Left lung (tissue), 10 donors: ENCODE data around the gene RHBDL1. TPM values are rescaled to one million over a fixed set of nuclear protein-coding genes. Genes with fewer than 3 reads are reported as not detected.

Experiments used
- ATAC-seq: fragments of 200-7000 bp; cut with Tn5 transposase; one replicate; pipeline ENCODE4 v1.9.1; 2020; ENCODE audit warnings: moderate library complexity
- DNase-seq, 4 donors: peaks; one replicate each; pipeline ENCODE4 v3.0.0-alpha.2; 2013 to 2020
- H3K27ac ChIP-seq, 2 donors: fragments of 200-600 bp; sonication (generic) in 1 of 2; one replicate each; pipeline versions ENCODE4 v1.5.0 to v1.8.0; 2020 to 2021
- H3K27me3 ChIP-seq, 2 donors: fragments of 200-600 bp; sonication (generic) in 1 of 2; one replicate each; pipeline versions ENCODE4 v1.5.0 to v1.8.0; 2020 to 2021
- H3K36me3 ChIP-seq, 2 donors: fragments of 200-600 bp; sonication (generic) in 1 of 2; one replicate each; pipeline versions ENCODE4 v1.5.0 to v1.8.0; 2020 to 2021
- H3K4me1 ChIP-seq, 2 donors: fragments of 200-600 bp; one replicate each; pipeline ENCODE4 v1.8.0; 2021
- H3K4me3 ChIP-seq, 2 donors: fragments of 200-600 bp; sonication (generic) in 1 of 2; one replicate each; pipeline versions ENCODE4 v1.5.0 to v1.8.0; 2020 to 2021; ENCODE audit warnings: mild to moderate bottlenecking in 1 of 2
- H3K9me3 ChIP-seq, 2 donors: fragments of 200-600 bp; sonication (generic) in 1 of 2; one replicate each; pipeline versions ENCODE4 v1.5.0 to v1.8.0; 2020 to 2021
- intact Hi-C, 2 donors: fragments of 100-400 bp; cut with DNase I; formaldehyde crosslinking; loops; one replicate each; pipeline versions ENCODE4 v1.11.2 to v1.14.2; 2022
- polyA plus RNA-seq, 6 donors: library from polyadenylated mRNA; unstranded; fragments of 120-200 nt; gene quantifications; one replicate each; pipeline ENCODE4 v1.2.1, GENCODE V29; 2013; ENCODE audit not compliant: insufficient read length in 6 of 6
- total RNA-seq, 2 donors: library from RNA; stranded (reverse); fragmentation: NEBNext Ultra II Directional; extraction: Animal tissue kit (Norgen Biotek cat#: 25700); gene quantifications; one replicate each; pipeline ENCODE4 v1.2.1, GENCODE V29; 2021
- TF ChIP-seq, protein P1 (sequence below), 2 donors: fragments of 200-600 bp; sonication (generic) in 1 of 2; IDR thresholded peaks; one replicate each; pipeline versions ENCODE4 v1.5.0 to v1.8.0; 2021; ENCODE audit warnings: antibody characterized with exemption in 2 of 2
- donor health status: DM: no; HTN: yes; CAD: no.
- donor health status: DM: no; HTN: no; CAD: no.

The RHBDL1 gene
- total and polyA plus RNA-seq, 8 donors, result 0.45 to 4.3 (median 0.81) TPM

DNA sequence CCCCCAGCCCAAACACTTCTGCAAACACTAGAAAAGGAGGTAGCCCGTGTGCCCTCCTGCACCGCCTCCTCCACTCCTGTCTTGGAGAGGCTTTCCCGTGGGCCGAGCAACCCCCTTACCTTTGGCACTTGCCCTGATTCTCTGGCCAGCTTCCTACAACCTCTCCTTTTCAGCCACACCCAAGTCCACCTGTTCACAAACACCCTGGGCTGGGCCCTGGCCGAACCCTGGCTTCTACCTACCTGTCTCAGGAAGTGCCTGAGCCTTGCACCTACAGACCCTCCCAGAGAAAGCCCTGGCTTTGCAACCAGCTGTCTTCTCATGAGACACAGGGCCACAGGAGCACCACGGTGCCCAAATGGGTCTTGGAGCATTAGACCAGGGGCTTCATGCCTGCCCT, 43.5 kb downstream of the RHBDL1 start:
- H3K4me1 ChIP-seq, result peaks cover 17 to 54% of the 10 kb centered on the region in 2 donors
- intact Hi-C loops, result no loop called here
- H3K4me3 ChIP-seq, result no peak overlapping the region
- TF ChIP-seq, protein P1, sequence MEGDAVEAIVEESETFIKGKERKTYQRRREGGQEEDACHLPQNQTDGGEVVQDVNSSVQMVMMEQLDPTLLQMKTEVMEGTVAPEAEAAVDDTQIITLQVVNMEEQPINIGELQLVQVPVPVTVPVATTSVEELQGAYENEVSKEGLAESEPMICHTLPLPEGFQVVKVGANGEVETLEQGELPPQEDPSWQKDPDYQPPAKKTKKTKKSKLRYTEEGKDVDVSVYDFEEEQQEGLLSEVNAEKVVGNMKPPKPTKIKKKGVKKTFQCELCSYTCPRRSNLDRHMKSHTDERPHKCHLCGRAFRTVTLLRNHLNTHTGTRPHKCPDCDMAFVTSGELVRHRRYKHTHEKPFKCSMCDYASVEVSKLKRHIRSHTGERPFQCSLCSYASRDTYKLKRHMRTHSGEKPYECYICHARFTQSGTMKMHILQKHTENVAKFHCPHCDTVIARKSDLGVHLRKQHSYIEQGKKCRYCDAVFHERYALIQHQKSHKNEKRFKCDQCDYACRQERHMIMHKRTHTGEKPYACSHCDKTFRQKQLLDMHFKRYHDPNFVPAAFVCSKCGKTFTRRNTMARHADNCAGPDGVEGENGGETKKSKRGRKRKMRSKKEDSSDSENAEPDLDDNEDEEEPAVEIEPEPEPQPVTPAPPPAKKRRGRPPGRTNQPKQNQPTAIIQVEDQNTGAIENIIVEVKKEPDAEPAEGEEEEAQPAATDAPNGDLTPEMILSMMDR (IDR thresholded peaks at IDR 0.05), result no peak
- ATAC-seq (no peak), DNase-seq (no peak)
- H3K27ac ChIP-seq, result no peak overlapping the region
- H3K9me3 ChIP-seq, result no peaks in the 10 kb centered on the region
- peaks cover 0 to 4% of the 10 kb centered on the region in 2 donors for H3K36me3 ChIP-seq
- H3K27me3 ChIP-seq, result peaks cover 0 to 51% of the 10 kb centered on the region in 2 donors

DNA sequence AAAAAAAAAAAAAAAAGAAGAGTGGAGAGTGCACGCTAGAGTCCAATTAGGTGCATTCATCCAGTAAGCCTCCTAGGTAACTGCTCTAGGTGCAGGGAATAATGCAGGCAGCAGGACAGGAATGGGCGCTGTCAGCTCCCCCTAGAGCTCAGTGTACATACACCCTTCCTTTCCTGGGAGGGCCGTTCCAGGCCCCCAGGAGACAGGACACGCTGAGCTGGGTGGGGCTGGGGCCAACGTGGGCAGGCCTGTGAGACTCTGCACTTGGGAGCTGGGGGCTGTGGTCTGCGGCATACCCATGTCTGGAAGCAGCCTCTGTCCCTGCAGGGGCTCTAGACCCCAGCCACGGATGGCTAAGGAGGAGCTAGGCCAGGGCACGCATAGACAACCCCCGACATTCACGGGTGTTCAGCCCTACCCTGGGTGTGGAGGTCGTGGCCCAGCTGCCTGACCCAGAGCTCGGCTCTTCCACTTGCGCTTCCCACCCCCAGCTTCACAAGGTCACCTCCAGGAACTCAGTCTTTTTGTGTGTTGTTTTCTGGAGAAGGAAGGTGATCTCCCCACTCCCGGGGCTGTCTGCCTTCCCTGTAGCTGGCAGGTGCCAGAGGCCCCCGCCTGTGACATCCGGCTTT, 44.5 kb downstream of the RHBDL1 start:
- DNase-seq (no peak), ATAC-seq (no peak)
- Histone ChIP-seq H3K4me3 (peak overlapping the region; percentile 77 to 80), H3K4me1 (peaks cover 14 to 45% of the 10 kb centered on the region in 2 donors), H3K36me3 (peaks cover 0 to 4% of the 10 kb centered on the region in 2 donors), H3K9me3 (no peaks in the 10 kb centered on the region), H3K27ac (peak overlapping the region; percentile 86 to 87), H3K27me3 (peaks cover 0 to 42% of the 10 kb centered on the region in 2 donors)
- TF ChIP-seq, protein P1 (IDR thresholded peaks at IDR 0.05), result no peak
- intact Hi-C loops, result no loop called here

DNA sequence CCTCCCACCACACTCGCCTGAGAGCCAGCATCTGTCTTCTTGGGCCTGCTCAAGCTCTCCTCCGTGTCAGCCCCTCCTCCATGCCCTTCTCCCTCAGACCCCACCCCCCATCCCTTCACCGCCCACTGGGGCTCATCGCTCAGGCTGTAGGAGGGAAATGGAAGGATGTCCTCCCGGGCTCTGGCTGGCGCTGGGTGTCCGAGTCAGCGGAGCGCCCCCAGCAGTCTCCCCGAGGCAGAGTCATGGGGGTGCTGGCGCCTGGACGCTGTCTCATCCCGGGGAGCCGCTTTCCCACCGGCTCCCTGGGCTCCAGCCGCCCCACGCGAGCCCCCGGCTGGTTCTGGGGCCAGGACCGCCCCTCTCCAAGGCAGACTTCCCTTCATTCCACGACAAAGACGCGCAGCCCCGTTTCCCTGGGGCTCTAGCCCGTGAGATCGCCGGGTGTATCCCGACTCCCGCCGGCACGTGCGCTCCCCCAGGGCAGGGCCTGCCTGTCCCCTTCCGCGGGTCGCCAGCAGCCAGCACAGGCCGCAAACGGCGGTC, 45.0 kb downstream of the RHBDL1 start:
- peak in 2 of 4 donors; percentile 50 to 72 for DNase-seq
- ATAC-seq, result peak; percentile 37

DNA sequence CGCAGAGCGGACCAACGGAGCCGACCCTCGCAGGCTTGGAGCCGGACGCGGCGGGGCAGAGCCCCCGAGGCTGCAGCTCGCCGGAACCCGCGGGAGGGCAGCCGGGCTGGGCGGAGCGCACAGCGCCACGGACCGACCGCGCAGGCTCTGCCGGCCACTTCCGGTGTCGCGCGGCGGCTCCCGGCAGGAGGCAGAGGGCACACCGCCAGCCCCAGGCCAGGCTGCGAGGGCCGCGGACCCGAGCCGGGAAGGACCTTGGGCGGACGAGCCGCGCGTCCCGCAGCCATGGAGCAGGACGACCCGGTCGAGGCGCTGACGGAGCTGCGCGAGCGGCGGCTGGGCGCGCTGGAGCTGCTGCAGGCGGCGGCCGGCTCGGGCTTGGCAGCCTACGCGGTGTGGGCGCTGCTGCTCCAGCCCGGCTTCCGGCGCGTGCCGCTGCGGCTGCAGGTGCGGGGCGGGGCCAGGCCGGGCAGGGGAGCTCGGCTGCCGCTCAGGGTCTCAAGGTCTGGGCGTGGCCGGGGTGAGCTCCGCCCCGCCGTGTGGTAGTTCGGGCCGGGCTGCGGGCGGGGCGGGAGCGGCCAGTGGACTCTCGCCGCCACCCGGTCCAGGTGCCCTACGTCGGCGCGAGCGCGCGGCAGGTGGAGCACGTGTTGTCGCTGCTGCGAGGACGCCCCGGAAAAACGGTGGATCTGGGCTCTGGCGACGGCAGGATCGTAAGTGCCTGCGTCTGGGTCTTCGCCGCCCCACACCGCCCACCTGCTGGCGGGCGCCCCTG, 45.7 kb downstream of the RHBDL1 start, which contains the start of gene ANTKMT:
Gene ANTKMT, plus strand, starts transcription at position 157 of the 775 bp plus-strand sequence. Its CDS starts 129 bp downstream, at position 286.
- Histone ChIP-seq H3K4me1 (peaks cover 11 to 36% of the 10 kb centered on the region in 2 donors), H3K9me3 (no peaks in the 10 kb centered on the region), H3K4me3 (peak within 1 kb of the TSS; percentile 77 to 80), H3K27me3 (peaks cover 0 to 42% of the 10 kb centered on the region in 2 donors), H3K27ac (peak within 1 kb of the TSS; percentile 86 to 87), H3K36me3 (peaks cover 0 to 4% of the 10 kb centered on the region in 2 donors)
- intact Hi-C loops, result no loop called here
- TF ChIP-seq, protein P1 (IDR thresholded peaks at IDR 0.05), result no peak
- ATAC-seq (peak; percentile 85), DNase-seq (peak; percentile 77 to 95 (median 82))

More for the DNA sequence above, 45.0 kb downstream of the RHBDL1 start:
- H3K36me3 ChIP-seq, result peaks cover 0 to 4% of the 10 kb centered on the region in 2 donors
- peaks cover 14 to 41% of the 10 kb centered on the region in 2 donors for H3K4me1 ChIP-seq
- intact Hi-C loops, result no loop called here
- peak overlapping the region; percentile 86 to 87 for H3K27ac ChIP-seq
- H3K4me3 ChIP-seq, result peak overlapping the region; percentile 77 to 80
- H3K27me3 ChIP-seq, result peaks cover 0 to 42% of the 10 kb centered on the region in 2 donors
- TF ChIP-seq, protein P1 (IDR thresholded peaks at IDR 0.05), result no peak
- H3K9me3 ChIP-seq, result no peaks in the 10 kb centered on the region
